GM10266 (cell line): ENCODE data around the gene PIGU.
"Not testable (repeated sequence)": the region's sequence is repeated elsewhere in the genome, so short reads cannot be mapped to it uniquely, and the experiment has no call there.

Experiments used
- DNase-seq: peaks from one replicate; pipeline ENCODE4 v3.0.0; 2012; ENCODE audit errors: extremely low spot score
- CTCF ChIP-seq: IDR thresholded peaks from 2 replicates; pipeline ENCODE4 v1.5.1; 2012; ENCODE audit warnings: mild to moderate bottlenecking, low read depth; ENCODE audit not compliant: control insufficient read depth, insufficient read depth; ENCODE audit errors: missing control alignments

PIGU gene

GRCh38 chr20:34663213-34663943 lies 13.5 kb downstream of the PIGU start:
- no peak for TF ChIP-seq CTCF
- no peak for DNase-seq

- DNase-seq = not testable (repeated sequence)
These were observed 15.1 kb downstream of the PIGU start for GRCh38 chr20:34661811-34662210.

- DNase-seq = not testable (repeated sequence)
These were observed 18.2 kb downstream of the PIGU start for GRCh38 chr20:34658654-34659053.

- no peak for TF ChIP-seq CTCF
- DNase-seq = no peak
These were observed 22.6 kb downstream of the PIGU start for GRCh38 chr20:34654207-34654744.

- DNase-seq = no peak
- TF ChIP-seq CTCF = no peak
These were observed 25.7 kb downstream of the PIGU start for GRCh38 chr20:34651200-34651599.

GRCh38 chr20:34647737-34648136 lies 29.2 kb downstream of the PIGU start:
- TF ChIP-seq CTCF = no peak
- no peak for DNase-seq

- no peak for TF ChIP-seq CTCF
- no peak for DNase-seq
These were observed 31.9 kb downstream of the PIGU start for GRCh38 chr20:34644951-34645350.

GRCh38 chr20:34644345-34644744 lies 32.5 kb downstream of the PIGU start:
- TF ChIP-seq CTCF = no peak
- DNase-seq = no peak
